UCSD-AML1 (cell line): ENCODE data around the gene DCLK3.

Source experiments
- DNase-seq: peaks from one replicate; lab custom pipeline; 2025; ENCODE audit not compliant: unreplicated experiment; lab: John Stamatoyannopoulos, UW

Gene DCLK3

DNA sequence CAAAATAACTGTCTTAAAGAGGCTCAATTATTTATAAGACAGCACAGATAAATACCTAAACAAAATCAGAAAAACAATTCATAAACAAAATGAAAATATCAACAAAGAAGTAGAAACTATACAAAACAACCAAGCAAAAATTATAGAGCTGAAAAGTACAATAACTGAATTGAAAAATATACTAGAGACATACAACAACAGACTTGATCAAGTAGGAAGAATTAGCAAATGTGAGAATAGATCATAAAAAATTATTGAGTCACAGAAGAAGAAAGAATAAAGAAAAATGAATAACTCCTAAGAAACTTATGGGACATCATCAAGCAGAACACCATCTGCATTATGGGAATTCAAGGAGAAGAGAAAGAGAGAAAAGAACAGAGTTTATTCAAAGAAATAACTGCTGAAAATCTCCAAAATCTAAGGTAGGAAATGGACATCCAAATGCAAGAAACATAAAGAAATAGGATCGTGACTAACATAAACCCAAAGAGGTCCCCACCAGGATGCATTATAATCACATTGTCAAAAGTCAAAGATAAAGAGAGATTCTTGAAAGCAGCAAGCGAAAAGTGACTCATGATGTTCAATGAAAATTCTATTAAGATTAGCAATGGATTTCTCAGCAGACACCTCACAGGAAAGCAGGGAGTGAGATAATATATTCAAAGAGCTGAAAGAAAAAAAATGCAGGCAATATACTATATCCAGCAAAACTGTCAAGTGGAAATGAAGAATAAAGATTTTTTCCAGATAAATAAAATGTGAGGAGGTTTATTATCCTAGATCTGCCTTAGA, 85.9 kb downstream of the DCLK3 start:
- DNase-seq = no peak

DNA sequence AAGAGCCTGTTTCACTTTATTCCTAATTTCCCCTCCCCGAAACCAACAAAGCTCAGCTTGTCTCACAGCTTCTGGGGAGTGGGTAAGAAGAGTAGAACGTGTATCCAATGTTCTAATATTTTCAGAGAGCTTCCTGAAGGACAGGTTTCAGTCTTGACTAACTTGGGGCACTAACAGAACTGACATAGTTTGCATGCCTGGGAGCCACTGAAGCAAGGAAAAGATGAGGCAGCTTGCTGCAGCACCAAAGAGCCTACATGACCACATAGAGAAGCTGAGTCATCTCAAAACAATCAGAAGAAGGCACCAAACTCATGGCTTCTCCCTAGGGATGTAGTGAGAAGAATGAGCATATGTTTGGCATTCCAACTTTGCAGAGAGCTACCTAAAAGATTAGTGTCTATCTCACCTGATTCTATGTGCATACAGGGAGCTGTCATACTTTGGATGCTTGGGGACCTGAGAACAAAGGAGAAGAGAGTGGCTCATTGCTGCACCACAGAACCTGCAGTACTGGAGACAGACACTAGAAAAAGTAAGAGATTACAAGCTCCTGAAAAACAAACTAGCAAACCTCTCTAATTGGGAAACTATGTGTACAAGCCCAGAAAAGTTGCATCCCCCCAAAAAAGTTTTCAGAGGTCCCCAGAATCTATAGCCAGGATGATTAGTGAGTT, 86.9 kb downstream of the DCLK3 start:
- DNase-seq = no peak

DNA sequence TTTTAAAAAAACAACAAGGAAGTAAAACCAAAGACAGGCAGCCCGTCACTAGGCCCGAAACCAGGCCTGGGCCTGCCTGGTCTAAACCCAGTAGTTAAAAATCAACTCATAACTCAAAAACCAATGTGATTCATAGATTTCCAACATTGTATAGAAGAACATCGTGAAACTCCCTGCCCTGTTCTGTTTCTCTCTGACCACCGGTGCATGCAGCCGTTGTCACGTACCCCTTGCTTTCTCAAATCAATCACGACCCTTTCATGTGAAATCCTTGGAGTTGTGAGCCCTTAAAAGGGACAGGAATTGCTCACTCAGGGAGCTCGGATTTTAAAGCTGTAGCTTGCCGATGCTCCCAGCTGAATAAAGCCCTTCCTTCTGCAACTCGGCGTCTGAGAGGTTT, 89.5 kb downstream of the DCLK3 start:
- no peak for DNase-seq

DNA sequence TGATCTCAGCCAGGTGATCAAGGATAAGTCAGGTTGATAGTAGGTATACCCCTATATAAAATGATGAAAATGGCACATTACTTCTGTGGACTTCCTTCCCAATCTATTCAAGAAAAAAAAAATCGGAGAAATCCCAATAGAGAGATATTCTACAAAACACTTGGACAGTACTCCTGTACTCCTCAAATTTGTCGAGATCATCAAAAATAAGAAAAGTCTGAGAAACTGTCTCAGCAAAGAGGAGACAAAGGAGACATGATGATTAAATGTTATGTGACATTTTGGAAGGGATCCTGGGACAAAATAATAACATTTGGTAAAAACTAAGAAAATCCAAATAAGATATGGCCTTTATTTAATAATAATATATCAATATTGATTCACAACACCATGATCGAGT, 94.6 kb downstream of the DCLK3 start:
- no peak for DNase-seq

DNA sequence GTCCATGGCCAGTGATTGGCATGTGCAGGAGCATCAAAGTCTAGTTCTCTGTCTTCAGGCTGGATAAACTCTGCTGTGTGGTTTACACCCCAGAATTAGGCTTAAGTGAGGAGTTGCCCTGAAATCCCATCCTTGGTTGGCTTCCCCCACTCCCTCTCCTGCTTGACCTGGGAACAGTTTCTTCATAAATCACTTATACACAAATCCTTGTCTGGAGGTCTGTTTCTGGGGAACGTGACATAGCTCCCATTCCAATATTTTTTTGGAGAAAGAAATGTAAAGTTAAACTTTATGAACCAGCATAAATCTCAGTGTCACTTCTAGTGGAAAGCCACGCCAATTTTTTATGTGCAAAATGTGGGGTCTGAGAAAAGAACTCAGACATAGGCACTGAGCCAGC, 98.2 kb downstream of the DCLK3 start:
- DNase-seq = no peak

DNA sequence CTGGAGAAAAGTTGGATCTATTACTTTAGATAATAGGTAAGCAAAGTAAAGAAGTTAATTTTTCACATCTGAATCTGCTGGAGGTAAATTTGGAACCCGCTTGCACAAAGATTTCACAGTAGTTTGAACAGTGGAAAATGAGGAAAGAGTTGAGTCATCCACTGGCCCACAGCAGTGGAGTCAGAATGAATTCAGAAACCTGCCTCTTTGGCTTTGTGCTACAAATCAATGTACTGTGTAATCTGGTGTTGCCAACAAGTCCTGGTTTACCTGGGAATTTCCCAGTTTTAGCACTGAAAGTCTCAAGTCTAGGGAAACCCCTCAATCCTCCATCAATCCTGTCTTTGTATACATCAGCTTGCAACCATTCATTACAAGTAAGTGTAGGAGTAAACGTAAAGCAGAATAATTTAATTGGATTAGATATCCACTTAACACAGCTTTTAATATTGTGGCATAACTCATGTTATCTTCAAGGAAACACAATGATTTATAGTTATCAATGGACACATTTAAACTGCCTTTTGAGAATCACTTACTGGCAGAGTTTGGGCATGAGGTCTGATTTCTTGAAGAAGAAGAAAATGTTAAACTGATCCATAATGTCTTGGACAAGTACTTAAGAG, 100.6 kb downstream of the DCLK3 start:
- DNase-seq = no peak

DNA sequence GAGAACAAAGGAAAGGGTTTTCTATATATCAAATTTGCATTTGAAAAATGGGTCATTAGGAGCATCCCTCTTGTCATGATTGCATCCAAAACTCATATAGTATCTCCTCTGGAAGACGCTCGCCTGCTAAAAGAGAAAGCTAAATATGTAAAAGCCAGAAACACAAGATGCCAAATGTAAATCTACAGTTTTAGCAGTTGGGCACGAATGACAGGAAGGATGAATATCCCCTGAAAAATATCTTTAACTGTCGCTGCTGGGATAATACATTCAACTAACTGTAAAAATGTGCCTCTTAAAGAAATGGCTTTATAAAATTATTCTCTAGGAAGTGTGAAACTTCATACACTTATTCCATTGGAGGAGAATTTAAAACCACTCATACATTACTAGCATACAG, 101.7 kb downstream of the DCLK3 start:
- no peak for DNase-seq
